Fibroblast of skin of left biceps (primary cell): ENCODE measurements around the gene SNX3.
"Not testable (repeated sequence)": the region's sequence is repeated elsewhere in the genome, so short reads cannot be mapped to it uniquely, and the experiment has no call there.

Experiments used
- DNase-seq, 2 experiments: peaks; one replicate each; pipeline ENCODE4 v3.0.0-alpha.2; 2013; ENCODE audit warnings: low read depth in 2 of 2

Gene SNX3

GRCh38 chr6:108260809-108261569, at the start of gene SNX3:
Gene SNX3, minus strand, starts transcription at chr6:108261040. Its CDS starts 119 bp downstream, at chr6:108260921.
- peak; percentile 86 to 89 for DNase-seq

GRCh38 chr6:108309844-108310243, 49.0 kb upstream of the SNX3 start:
- no peak for DNase-seq

GRCh38 chr6:108308641-108309040, 47.8 kb upstream of the SNX3 start:
- DNase-seq, result not testable (repeated sequence)

GRCh38 chr6:108304646-108305045, 43.8 kb upstream of the SNX3 start:
- no peak for DNase-seq

GRCh38 chr6:108302386-108302785, 41.5 kb upstream of the SNX3 start:
- no peak for DNase-seq

GRCh38 chr6:108295676-108296075, 34.8 kb upstream of the SNX3 start:
- no peak for DNase-seq

- peak; percentile 60 to 61 for DNase-seq
These were observed 34.1 kb upstream of the SNX3 start, which contains the start of gene AFG1L for GRCh38 chr6:108294727-108295625. Gene AFG1L, plus strand, starts transcription at chr6:108295054. Its CDS starts 26 bp downstream, at chr6:108295080.

- DNase-seq, result no peak
These were observed 33.5 kb upstream of the SNX3 start for GRCh38 chr6:108294297-108294726.

- DNase-seq, result no peak
These were observed 32.9 kb upstream of the SNX3 start for GRCh38 chr6:108293527-108294296.

GRCh38 chr6:108292561-108292960, 31.7 kb upstream of the SNX3 start:
- not testable (repeated sequence) for DNase-seq

- no peak for DNase-seq
These were observed 30.3 kb upstream of the SNX3 start for GRCh38 chr6:108291091-108291490.

GRCh38 chr6:108288742-108289141, 27.9 kb upstream of the SNX3 start:
- DNase-seq, result no peak

- DNase-seq, result no peak
These were observed 26.5 kb upstream of the SNX3 start for GRCh38 chr6:108287373-108287772.

GRCh38 chr6:108286366-108286765, 25.5 kb upstream of the SNX3 start:
- no peak for DNase-seq

GRCh38 chr6:108285381-108285780, 24.5 kb upstream of the SNX3 start:
- no peak for DNase-seq

- no peak for DNase-seq
These were observed 17.0 kb upstream of the SNX3 start for GRCh38 chr6:108277831-108278230.

GRCh38 chr6:108277295-108277694, 16.5 kb upstream of the SNX3 start:
- no peak for DNase-seq

GRCh38 chr6:108275976-108276375, 15.1 kb upstream of the SNX3 start:
- DNase-seq, result no peak

GRCh38 chr6:108274546-108274945, 13.7 kb upstream of the SNX3 start:
- DNase-seq, result no peak

GRCh38 chr6:108269955-108270354, 9.1 kb upstream of the SNX3 start:
- not testable (repeated sequence) for DNase-seq

GRCh38 chr6:108268845-108269244, 8.0 kb upstream of the SNX3 start:
- no peak for DNase-seq

- DNase-seq, result no peak
These were observed 2.5 kb upstream of the SNX3 start for GRCh38 chr6:108263371-108263770.
